T follicular helper cell (primary cell): ENCODE measurements around the gene PGBD4.

Source experiments
- DNase-seq: peaks from one replicate; pipeline ENCODE4 v3.0.0-alpha.2; 2020; ENCODE audit warnings: low read depth
- total RNA-seq, 2 experiments: gene quantifications; one replicate each; lab custom pipeline; 2026; lab: John Stamatoyannopoulos, UW

Gene PGBD4
- 11.0 to 13.3 reads per million in 2 experiments for total RNA-seq

DNA sequence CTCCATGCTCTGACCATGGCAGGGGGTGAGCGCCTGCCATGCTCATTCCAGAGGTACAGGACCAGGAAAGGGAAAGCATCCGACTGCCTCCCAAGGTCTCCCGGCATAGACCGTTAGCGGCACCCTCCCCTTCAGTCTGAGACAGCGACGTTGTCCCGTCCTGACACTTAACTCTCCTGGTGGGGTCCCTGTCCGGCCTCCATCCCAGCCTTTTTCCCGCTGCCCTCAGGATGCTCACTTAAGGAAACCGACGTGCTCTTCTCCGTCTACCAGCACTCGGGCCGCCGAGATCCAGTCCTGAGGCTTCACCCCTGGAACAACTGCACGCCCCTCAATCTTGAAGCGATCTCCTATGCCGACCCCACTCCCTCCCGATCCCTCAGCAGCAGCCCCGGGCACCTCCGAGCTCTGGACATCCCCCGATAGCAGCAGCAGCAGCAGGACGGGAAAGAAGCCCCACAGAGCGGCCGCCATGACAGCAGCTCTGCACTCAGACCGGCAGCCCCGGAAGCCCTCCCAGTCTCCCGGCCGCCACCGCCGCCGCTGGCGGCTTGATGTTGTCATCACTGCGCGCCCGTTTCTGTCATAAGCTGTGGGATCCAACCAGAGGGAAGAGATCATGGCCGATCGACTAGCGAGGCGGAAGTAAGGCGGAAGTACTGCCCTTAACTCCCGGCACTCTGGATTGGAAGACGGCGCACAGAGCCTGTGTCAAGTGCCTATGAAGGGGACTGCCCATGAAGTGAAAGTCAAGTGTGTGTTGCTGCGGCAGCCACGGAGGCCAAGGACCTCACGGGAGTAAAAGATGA lies at the start of gene PGBD4, which contains the start of gene EMC7:
TSS of gene PGBD4 (plus strand) at position 718 of the 809 bp plus-strand sequence. CDS start 449 bp downstream, outside the sequence.
TSS of gene EMC7 (minus strand) at position 497 of the 809 bp plus-strand sequence. CDS start at position 474, 23 bp downstream.
- DNase-seq = peak; percentile 99

DNA sequence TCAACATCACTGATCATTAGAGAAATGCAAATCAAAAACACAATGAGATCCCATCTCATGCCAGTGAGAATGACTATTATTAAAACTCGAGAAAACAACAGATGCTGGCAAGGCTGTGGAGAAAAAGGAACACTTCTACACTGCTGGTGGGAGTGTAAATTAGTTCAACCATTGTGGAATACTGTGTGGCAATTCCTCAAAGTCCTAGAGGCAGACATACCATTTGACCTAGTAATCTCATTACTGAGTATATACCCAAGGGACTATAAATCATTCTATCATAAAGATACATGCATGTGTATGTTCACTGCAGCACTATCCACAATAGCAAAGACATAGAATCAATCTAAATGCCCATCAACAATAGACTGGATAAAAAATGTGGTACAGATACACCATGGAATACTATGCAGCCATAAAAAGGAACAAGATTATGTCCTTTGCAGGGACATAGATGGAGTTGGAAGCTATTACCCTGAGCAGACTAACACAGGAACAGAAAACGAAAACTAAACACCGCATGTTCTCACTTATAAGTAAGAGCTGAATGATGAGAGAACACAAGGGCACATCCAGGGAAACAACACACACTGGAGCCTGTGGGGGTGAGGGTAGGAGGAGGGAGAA lies 47.7 kb upstream of the PGBD4 start:
- DNase-seq = no peak

DNA sequence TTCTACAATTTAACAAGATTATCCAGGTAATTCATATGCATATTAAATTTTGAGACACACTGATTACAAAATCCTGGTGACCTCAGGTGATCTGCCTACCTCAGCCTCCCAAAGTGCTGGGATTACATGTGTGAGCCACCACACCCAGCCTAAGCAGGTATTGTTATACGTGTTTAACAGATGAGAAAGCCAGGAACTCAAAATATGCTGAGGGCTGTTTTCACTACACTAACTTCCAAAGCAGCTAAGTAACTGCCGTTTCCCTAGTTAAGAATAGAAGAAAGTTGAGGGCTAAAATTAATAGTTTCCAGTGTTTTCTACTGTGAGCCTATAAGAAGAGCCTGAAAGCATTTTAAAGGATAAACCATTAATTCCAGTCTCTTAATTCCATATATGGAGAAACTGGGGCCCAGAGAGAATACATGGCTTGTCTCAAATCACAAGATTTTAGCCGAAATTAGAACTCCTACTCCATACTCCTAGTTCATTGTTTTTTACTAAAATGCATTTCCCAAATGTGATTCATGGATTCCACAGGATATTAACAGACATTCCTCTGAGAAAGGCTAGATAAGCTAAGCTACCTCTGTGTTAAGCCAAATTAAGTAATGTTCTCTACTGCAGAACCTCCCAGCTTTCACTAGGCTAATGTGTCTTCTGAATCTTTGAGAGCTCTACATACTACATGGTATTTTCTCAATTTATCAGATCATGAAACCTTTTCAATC lies 45.9 kb upstream of the PGBD4 start:
- no peak for DNase-seq

DNA sequence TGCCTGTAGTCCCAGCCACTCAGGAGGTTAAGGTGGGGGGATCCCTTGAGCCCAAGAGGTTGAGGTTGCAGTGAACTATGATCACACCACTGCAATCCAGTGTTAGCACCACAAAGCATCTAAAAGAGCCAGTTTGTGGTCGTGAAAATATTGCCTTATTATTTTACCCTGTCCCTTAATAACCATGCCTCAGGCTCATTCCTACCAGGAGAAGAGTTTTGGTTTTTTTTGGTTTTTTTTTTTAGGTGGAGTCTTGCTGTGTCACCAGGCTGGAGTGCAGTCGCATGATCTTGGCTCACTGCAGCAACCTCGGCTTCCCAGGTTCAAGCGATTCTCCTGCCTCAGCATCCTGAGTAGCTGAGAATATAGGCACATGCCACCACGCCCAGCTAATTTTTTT lies 45.0 kb upstream of the PGBD4 start:
- no peak for DNase-seq

DNA sequence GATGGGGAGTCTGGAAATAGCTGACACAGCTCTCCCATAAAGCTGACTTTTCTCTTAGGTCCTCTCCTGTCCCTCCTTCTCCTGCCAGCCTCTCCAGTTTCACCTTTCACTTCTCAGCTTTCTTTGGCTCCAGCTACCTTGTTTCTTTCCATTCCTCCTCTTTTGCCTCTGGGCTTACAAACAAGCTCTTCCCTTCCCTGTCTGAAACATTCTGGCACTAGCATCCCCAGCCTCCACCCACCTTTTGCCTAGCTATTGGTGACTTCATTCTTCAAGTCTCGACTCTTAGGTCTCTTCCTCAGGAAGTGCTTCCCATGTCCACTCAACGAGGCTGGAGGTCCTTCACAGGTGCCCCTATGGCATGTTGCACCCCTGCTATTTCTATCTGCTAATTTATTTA lies 42.4 kb upstream of the PGBD4 start:
- DNase-seq = no peak

DNA sequence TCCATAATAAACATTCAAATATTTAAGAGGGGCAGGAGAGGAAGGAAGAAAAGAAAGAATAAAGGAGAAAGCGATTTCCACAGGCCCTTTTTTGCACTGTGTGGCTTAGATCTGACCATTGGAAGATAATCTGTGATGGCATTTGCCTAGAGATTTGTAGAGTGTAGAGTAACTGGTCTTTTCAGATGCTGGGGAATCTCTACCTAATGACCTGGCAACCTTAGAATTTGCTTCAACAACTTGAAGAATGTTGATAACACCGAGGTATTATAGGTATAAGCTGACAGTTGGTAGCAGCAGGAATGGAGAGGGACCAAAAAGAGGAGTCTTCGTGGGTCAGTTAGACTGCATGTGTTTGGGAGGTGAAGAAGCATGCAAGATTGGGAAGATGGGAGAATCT lies 41.9 kb upstream of the PGBD4 start:
- DNase-seq = no peak

DNA sequence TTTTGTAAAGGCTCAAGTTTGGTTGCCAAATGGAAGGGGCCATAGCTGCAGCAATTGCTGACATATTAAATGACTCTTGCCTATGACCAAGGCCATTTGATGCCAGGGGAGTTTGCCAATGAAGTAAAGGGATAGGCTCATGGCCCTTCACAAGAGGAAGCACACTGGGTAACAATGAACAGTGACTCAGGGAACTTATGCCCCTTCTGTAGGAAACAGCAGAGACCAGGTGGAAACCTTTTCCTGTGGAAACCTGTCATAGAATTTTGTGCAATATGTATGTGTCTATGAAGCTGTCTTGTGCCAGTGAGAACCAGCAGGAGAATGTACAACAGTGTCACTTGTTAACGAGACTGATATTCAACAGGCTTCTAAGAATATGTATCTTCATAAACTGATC lies 37.4 kb upstream of the PGBD4 start:
- no peak for DNase-seq

DNA sequence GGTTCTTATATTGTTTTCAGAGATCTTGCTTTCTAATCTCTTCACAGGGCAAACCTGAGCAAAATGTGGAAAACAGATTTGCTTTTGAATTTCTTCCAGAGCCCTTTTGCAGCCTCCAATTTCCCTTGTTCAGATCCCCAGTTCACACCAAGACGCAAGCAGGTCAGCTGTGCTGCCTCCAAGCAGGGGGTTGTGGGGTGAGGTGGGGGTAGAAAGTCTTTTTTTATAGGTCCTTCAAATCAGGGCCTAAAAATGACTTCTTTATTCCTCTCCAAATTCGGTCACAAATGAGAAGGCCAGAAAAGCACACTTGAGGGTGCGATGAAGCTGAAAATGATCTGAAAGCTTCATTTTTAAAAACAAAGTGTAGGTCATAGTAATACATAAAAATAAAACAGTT lies 36.6 kb upstream of the PGBD4 start:
- DNase-seq = no peak

DNA sequence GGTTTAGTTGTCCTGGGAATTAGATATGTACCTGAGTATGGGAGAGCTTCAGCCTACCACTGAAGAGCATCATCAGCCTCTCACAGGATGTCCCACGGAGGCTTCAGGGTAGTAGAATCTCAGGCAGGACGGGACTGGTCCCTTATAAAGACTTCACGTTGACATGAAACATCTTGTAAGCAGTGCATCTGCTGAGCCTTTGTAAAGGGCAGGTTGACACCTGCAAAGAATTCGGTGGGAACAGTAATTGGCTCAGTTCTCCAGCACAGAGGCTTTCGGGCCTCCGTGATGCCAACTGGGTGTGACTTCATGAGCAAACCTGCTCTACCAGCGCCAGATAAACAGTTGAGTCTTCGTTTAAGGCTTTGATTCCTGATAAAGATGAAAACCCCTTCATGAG lies 35.9 kb upstream of the PGBD4 start:
- DNase-seq = no peak

DNA sequence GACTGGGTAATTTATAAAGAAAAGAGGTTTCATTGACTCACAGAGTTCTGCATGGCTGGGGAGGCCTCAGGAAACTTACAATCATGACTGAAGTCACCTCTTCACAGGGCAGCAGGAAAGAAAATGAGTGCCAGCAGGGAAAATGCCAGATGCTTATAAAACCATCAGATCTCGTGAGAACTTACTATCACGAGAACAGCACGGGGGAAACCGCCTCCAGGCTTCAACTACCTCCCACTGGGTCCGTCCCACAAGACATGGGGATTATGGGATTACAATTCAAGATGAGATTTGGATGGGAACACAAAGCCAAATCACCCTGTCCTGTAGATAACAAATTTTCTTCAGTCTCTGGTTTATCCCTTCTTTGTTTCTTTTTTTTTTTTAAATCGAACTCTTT lies 31.9 kb upstream of the PGBD4 start:
- DNase-seq = no peak

DNA sequence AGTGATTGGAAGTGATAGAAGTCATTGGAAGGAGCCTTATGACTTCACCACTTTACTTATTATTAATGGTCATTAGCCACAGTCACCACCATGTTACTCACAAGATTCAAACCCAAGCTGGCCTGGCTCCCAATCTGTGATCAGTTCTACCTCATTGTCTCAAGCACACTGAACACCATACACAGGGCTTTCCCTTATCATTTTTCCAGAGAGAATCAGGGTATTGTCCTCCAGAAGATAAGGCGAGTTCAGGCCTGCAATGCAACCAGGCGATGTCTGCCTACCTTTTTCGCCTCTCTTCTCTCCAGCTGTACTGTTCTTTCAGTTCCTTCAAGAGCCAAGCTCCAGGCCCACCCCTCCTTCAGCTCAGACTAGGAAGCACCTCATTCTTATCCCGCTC lies 25.1 kb upstream of the PGBD4 start:
- no peak for DNase-seq

DNA sequence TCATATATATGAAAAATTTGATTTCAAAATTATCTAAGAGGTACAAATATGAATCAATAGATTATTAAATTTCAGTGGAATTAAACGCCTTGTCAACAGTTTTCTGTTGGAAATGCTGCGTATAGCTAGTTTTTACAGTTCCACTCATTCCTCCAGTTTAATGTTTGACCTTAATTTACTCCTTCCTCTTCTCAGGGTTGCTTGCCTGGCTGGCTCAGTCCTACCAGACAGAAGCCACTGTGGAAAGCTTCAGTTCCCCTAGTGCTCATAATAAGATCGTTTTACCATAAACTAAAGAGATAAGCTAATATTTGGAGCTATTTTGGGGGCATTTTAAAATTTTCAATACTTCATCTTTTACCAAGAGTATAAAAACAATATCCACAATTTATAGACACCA lies 23.0 kb upstream of the PGBD4 start:
- DNase-seq = no peak

DNA sequence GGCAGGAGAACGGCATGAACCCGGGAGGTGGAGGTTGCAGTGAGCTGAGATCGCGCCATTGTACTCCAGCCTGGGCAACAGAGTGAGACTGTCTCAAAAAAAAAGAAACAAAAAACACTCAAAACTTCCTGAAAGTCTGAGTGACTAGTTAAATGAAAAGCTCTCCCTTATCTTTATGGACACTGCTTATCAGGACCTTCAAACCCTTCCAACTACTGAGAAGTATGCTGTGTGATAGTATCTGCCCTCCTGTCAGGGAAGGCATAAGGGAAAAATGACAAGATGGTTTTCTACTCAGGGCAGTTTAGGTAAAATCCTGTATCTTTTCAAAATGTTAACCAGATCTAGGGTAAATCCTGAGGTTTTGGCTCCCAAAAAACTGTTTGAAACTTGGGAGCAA lies 22.0 kb upstream of the PGBD4 start:
- DNase-seq = no peak

DNA sequence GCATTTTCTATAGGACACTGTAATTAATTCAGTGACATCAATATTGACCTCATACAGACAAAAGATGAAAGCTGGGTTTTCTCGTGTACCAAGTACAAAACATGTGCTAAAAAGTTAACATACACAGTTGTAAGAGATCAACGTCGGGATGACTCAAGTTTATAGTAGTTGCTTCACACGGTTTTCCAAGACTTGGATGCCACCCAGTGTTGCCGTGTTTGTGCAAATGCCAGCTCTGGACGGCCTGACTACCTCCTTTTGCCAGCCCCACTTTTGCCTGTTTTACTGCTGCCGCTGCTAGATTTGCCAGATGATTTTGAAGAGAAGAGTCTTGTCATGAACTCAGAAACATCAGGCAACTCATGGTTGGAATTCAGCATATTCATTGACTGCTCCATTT lies 17.8 kb upstream of the PGBD4 start:
- no peak for DNase-seq

DNA sequence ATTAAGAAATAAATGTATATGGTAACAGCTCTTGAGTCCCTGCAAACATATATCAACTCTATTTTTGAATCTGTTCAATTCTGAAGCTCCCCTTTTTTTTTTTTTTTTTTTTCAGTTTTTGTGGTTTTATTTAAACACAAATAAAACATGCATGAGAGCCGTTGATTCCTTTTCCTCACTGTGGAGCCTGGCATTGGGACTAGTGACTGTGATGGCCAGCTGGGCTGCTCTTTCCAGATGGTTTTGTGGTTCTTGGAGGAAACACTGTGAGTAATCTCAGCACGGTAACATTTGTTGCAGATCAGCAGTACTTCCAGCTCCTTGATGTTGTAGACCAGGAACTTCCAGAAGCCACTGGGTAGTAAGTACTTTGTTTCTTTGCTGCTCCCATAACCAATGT lies 16.1 kb upstream of the PGBD4 start:
- DNase-seq = no peak

DNA sequence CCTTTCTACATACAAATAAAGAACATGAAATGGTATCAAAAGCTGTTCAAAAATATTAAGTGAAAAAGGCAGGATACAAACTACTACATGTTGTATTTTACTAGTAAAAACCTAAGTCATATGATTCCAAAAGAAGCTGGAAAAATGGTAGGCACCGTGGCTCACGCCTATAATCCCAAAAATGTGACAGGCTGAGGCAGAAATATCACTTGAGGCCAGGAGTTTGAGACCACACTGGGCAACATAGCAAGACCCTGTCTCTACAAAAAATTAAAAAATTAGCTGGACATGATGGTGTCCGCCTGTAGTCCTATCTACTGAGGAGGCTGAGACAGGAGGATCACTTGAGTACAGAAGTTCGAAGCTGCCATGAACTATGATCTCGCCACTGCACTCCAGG lies 2.0 kb upstream of the PGBD4 start:
- no peak for DNase-seq

DNA sequence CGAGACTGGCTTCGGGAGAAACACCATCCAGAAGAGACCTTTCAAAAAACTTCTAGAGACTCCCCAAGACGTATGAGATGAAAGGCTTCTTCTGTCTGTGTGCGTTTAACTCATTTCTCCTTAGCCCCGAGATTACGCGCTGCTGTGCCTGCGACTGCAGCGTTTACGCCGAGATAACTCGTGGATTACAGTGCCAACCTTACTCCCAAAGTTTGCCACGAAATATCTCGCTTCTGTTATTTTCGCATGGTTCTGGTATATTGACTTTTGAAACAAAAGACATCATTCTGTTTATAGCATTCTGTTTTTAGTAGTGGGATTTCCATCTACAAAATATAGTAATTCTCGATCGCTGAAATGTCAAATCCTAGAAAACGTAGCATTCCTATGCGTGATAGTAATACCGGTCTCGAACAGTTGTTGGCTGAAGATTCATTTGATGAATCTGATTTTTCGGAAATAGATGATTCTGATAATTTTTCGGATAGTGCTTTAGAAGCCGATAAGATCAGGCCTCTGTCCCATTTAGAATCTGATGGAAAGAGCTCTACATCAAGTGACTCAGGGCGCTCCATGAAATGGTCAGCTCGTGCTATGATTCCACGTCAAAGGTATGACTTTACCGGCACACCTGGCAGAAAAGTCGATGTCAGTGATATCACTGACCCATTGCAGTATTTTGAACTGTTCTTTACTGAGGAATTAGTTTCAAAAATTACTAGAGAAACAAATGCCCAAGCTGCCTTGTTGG lies 467 bp downstream of the PGBD4 start:
- no peak for DNase-seq

DNA sequence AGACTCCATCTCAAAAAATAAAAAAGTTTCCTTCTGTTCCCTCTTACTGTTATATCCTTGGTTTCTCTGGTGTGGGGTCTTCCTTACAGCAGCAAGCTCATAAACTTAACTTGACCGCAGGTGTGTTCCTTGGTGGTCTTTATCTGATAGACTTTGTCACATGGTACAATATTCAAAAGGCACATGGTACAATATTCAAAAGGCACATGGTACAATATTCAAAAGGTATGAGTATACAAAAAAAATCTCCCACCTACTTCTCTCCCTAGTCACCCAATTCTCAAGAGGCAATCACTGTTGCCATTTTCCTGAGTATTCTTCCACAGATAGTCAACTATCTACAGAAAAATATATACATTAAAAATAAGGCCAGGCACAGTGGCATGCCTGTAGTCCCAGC lies 4.5 kb downstream of the PGBD4 start:
- DNase-seq = no peak

DNA sequence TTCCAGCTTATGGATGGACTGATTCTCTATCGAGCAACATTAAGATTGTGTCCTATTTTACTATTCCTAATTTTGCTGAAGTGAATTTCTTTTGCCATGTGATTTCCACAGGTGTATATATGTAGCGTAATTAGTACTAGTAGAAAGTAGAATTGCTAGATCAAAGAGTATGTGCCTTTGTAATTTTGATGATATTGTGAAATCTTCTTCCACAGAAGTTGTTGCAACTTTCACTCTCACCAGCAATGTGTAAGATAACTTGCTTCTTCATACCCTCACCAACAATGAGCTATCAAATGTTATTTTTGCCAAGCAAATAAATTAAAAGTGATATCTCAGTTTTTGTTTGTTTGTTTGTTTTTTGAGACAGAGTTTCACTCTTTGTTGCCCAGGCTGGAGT lies 5.4 kb downstream of the PGBD4 start:
- DNase-seq = no peak

DNA sequence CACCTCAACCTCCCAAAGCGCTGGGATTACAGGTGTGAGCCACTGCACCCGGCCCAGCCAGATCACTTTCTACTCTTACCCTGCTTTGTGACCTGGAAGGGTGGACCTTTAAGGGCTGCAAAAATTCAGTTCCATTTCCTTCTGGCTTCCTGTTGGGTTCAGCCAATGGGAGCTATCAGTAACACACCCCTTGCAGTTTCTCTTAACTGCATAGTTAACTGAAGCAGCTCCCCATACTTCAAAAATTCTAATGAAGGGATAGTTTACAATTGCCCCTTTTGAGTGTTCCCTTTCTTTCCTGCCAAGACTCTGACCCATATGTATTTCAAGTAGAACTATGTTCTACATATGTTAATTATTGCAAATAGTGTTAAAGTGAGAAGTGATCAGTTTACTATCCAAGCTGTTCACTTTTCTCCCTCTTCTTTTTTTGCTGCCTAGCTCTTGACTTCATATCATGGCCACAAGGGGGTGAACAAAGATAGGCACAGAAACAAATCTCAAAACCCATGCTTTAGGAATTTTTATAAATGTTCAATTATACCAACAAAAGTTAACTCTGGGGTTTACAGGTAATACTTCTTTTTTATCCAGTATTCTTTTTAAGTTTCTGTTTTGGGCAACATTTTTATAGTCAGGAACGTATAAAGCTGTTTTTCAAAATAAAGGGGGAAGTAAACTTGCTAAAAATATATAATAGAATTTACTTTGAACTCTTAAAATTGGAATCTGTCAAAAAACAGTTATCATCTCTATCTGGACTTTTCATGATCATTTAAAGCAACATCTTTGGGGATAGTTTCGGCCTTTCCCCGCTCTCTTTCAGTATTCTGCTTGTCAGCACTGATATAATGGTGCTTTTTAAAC lies 8.1 kb downstream of the PGBD4 start:
- DNase-seq = no peak

DNA sequence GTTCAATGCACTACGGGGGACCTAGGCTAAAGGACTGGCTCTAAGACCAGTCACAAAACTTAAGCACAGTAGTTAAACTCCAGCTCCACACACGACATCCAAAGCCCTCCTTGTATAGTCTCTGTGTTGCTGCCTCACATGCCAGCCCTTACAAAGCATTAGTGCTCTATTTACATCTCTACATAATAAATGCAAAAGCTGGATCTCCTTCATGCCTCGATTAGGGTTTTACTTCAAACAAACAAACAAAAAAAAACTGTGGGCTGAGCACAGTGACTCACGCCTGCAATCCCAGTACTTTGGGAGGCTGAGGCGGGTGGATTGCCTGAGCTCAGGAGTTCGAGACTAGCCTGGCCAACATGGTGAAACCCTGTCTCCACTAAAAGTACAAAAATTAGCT lies 9.6 kb downstream of the PGBD4 start:
- no peak for DNase-seq
